ENCODE data around the gene SDK2. TPM values are rescaled to one million over a fixed set of nuclear protein-coding genes. Genes with fewer than 3 reads are reported as not detected.
A peak's percentile ranks its signal among the peaks of the same experiment; 100 is the strongest.

Gene SDK2
- polyA plus RNA-seq, 2 of the 4 experiments (the other 2 are of a cell fraction) = 0.36 to 0.57 TPM

DNA sequence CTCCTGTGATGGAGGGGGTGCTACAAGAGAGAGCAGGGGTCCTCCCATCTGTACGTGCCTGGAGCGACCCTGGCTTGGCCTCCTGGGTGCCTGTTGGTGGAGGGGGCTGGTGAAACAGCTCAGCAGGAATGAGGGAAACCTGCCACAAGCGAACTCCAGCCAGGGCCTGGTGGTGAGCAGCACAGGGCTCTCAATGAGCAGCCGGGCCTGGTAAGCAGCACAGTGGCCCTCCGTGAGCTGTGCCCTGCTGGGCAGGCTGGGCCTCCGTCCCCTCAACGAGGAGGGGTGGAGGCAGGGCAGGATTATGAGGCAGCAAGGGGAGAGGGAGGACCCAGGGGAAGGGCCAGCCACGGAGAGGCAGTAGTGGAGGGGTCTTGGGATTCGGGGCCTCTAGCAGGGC is 101.9 kb downstream of the SDK2 start:
- no peak overlapping the region for H3K27ac ChIP-seq
- POLR2A ChIA-PET = no interaction called here
- H3K4me2 ChIP-seq = no peak overlapping the region
- 41% methylated on average over 7 of the region's 9 CpGs for WGBS (ENCODE audit: missing lambda C conversion rate)
- TF ChIP-seq HOXB5 (CRISPR knock-in tag; IDR thresholded peaks at IDR 0.05) (no peak), CBX8 (IDR thresholded peaks at IDR 0.05) (no peak), RAD21 (conservative IDR thresholded peaks at IDR 0.05 in 1 of 2, IDR thresholded peaks at IDR 0.05 in 1 of 2) (no peak), CEBPB (IDR thresholded peaks at IDR 0.05) (no peak), ESRRA (IDR thresholded peaks at IDR 0.05; ENCODE audit: borderline replicate concordance, low read length) (no peak), JUNB (IDR thresholded peaks at IDR 0.05) (no peak), NPAS2 (CRISPR knock-in tag; IDR thresholded peaks at IDR 0.05; ENCODE audit: borderline replicate concordance) (no peak), PHF8 (IDR thresholded peaks at IDR 0.05; ENCODE audit: borderline replicate concordance, low read depth) (no peak)
- TF ChIP-seq, protein P1, sequence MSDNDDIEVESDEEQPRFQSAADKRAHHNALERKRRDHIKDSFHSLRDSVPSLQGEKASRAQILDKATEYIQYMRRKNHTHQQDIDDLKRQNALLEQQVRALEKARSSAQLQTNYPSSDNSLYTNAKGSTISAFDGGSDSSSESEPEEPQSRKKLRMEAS (IDR thresholded peaks at IDR 0.05) = no peak
- TF ChIP-seq, protein P2, sequence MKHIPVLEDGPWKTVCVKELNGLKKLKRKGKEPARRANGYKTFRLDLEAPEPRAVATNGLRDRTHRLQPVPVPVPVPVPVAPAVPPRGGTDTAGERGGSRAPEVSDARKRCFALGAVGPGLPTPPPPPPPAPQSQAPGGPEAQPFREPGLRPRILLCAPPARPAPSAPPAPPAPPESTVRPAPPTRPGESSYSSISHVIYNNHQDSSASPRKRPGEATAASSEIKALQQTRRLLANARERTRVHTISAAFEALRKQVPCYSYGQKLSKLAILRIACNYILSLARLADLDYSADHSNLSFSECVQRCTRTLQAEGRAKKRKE (CRISPR knock-in tag; IDR thresholded peaks at IDR 0.05; ENCODE audit: low read depth) = no peak
- TF ChIP-seq, protein P3, sequence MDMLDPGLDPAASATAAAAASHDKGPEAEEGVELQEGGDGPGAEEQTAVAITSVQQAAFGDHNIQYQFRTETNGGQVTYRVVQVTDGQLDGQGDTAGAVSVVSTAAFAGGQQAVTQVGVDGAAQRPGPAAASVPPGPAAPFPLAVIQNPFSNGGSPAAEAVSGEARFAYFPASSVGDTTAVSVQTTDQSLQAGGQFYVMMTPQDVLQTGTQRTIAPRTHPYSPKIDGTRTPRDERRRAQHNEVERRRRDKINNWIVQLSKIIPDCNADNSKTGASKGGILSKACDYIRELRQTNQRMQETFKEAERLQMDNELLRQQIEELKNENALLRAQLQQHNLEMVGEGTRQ (IDR thresholded peaks at IDR 0.05) = no peak
- H3K4me3 ChIP-seq = no peak overlapping the region
- CTCF ChIA-PET = no interaction called here
- ATAC-seq (no peak), DNase-seq (ENCODE audit: low read depth in 1 of 2, low spot score in 1 of 2) (no peak), FAIRE-seq (no peak)
- no peaks in the 10 kb centered on the region for H3K9me3 ChIP-seq
- H3K4me1 ChIP-seq = no peaks in the 10 kb centered on the region

DNA sequence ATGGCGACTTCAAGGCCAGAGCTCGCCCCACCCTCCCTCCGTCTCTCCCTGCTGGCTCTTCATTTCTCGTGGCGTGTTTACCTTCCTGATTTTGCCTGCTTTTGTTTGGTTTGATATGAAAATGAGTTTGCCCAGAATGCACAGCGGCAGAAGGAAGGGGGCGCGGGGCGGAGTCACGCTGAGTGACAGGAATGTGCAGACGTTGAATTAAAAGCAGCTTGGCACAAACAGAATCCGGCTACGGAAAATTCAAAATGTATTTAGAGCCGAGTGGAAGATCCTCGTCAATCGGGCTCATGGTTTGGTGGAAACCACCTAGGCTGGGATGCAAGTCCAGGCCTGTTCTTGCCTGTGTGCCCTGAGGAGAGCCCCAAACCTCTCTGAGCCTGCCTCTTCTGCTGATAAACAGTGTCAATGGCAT is 102.7 kb downstream of the SDK2 start:
- ChIA-PET POLR2A (no interaction called here), CTCF (interaction anchor here (0.6 to 1.5 kb wide), 5 partner anchors 10 to 49 kb away, joined by 3 to 4 read pairs (median 3); no protein-coding TSS in a partner anchor)
- Histone ChIP-seq H3K9me3 (no peaks in the 10 kb centered on the region), H3K4me3 (no peak overlapping the region), H3K27ac (no peak overlapping the region), H3K4me1 (no peaks in the 10 kb centered on the region), H3K4me2 (no peak overlapping the region)
- ATAC-seq (no peak), FAIRE-seq (no peak), DNase-seq (ENCODE audit: low read depth in 1 of 2, low spot score in 1 of 2) (no peak)
- TF ChIP-seq, protein P2 (CRISPR knock-in tag; IDR thresholded peaks at IDR 0.05; ENCODE audit: low read depth) = no peak
- no peak for TF ChIP-seq RNF2 (IDR thresholded peaks at IDR 0.05; ENCODE audit: borderline replicate concordance, low read depth)
- WGBS (ENCODE audit: missing lambda C conversion rate) = 72% methylated on average over 16 of the region's 16 CpGs

DNA sequence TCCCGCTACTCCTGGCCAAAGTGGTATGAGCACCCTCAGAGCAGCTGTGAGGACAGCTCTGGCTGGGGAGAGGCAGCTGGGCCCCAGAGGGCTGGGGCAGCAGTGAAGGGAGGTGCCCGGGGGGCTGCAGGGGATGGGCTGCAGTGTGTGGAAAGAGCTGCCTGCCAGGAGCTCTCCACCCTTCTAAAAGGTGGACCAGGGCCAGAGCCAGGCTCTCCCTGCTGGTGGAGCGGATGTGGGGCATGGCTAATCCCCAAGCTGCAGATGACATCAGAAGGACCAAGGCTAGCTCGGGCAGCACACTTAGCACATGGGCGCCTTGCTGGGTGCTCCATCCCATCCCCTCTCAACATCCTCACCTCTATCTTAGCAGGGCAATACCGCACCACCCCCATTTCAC is 103.1 kb downstream of the SDK2 start:
- WGBS (ENCODE audit: missing lambda C conversion rate) = 62% methylated on average over 6 of the region's 6 CpGs
- Histone ChIP-seq H3K4me2 (no peak overlapping the region), H3K4me3 (no peak overlapping the region), H3K4me1 (no peaks in the 10 kb centered on the region), H3K9me3 (no peaks in the 10 kb centered on the region), H3K27ac (no peak overlapping the region)
- ChIA-PET CTCF (interaction anchor here (0.6 to 1.5 kb wide), 5 partner anchors 10 to 49 kb away, joined by 3 to 4 read pairs (median 3); no protein-coding TSS in a partner anchor), POLR2A (no interaction called here)
- DNase-seq (ENCODE audit: low read depth in 1 of 2, low spot score in 1 of 2) = no peak
- ATAC-seq = peak in 1 of 2 experiments; percentile 24; a peak in 2 of 6 replicates
- TF ChIP-seq RAD21 (conservative IDR thresholded peaks at IDR 0.05 in 1 of 2, IDR thresholded peaks at IDR 0.05 in 1 of 2) = no peak
- no peak for TF ChIP-seq EP300 (IDR thresholded peaks at IDR 0.05)
- TF ChIP-seq RNF2 (IDR thresholded peaks at IDR 0.05; ENCODE audit: borderline replicate concordance, low read depth) = no peak
- no peak for TF ChIP-seq ZFP36 (IDR thresholded peaks at IDR 0.05; ENCODE audit: borderline replicate concordance, partially characterized antibody)
- TF ChIP-seq CEBPB (IDR thresholded peaks at IDR 0.05) = no peak
- no peak for TF ChIP-seq CBX2 (IDR thresholded peaks at IDR 0.05; ENCODE audit: borderline replicate concordance, low read depth)
- TF ChIP-seq POLR2A (IDR thresholded peaks at IDR 0.05; ENCODE audit: low read length) = no peak
- no peak for FAIRE-seq

DNA sequence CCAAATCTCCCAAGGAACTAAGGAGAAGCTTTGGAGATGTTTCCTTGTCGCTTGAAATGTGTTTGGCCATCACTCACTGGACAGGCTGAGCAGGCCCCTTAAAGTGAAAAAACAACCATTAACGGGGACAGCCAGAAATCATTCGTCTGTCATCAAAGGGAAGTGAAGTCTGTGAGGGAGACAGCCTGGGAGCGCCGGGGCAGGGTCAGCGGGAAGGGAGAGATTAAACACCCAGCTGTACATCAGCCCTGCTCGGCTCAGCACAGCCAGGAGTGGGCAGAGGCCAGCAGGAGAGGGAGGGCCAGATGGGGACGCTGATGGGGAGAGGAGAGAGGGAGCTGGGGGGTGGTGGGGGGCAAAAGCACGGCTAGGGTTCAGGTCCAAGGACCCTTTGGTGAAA is 105.1 kb downstream of the SDK2 start:
- no peak for ATAC-seq
- 35% methylated on average over 9 of the region's 9 CpGs for WGBS (ENCODE audit: missing lambda C conversion rate)
- CTCF ChIA-PET = interaction anchor here (1.4 to 1.5 kb wide), 2 partner anchors 9 to 10 kb away, joined by 3 read pairs; no protein-coding TSS in a partner anchor
- DNase-seq (ENCODE audit: low read depth in 1 of 2, low spot score in 1 of 2) = no peak
- FAIRE-seq = no peak
- no peak overlapping the region for H3K27ac ChIP-seq
- H3K4me1 ChIP-seq = no peaks in the 10 kb centered on the region
- H3K9me3 ChIP-seq = no peaks in the 10 kb centered on the region
- POLR2A ChIA-PET = no interaction called here
- no peak overlapping the region for H3K4me3 ChIP-seq
- H3K4me2 ChIP-seq = no peak overlapping the region
- TF ChIP-seq FOSB (CRISPR knock-in tag; IDR thresholded peaks at IDR 0.05) (no peak), KDM5A (IDR thresholded peaks at IDR 0.05) (no peak), KDM1A (IDR thresholded peaks at IDR 0.05; ENCODE audit: low read depth) (no peak), CEBPB (IDR thresholded peaks at IDR 0.05) (no peak), EHF (CRISPR knock-in tag; IDR thresholded peaks at IDR 0.05) (no peak), JUNB (IDR thresholded peaks at IDR 0.05) (no peak), JUN (IDR thresholded peaks at IDR 0.05) (no peak)
- TF ChIP-seq, protein P4, sequence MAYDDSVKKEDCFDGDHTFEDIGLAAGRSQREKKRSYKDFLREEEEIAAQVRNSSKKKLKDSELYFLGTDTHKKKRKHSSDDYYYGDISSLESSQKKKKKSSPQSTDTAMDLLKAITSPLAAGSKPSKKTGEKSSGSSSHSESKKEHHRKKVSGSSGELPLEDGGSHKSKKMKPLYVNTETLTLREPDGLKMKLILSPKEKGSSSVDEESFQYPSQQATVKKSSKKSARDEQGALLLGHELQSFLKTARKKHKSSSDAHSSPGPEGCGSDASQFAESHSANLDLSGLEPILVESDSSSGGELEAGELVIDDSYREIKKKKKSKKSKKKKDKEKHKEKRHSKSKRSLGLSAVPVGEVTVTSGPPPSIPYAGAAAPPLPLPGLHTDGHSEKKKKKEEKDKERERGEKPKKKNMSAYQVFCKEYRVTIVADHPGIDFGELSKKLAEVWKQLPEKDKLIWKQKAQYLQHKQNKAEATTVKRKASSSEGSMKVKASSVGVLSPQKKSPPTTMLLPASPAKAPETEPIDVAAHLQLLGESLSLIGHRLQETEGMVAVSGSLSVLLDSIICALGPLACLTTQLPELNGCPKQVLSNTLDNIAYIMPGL (CRISPR knock-in tag; IDR thresholded peaks at IDR 0.05; ENCODE audit: borderline replicate concordance) = no peak
- TF ChIP-seq, protein P5, sequence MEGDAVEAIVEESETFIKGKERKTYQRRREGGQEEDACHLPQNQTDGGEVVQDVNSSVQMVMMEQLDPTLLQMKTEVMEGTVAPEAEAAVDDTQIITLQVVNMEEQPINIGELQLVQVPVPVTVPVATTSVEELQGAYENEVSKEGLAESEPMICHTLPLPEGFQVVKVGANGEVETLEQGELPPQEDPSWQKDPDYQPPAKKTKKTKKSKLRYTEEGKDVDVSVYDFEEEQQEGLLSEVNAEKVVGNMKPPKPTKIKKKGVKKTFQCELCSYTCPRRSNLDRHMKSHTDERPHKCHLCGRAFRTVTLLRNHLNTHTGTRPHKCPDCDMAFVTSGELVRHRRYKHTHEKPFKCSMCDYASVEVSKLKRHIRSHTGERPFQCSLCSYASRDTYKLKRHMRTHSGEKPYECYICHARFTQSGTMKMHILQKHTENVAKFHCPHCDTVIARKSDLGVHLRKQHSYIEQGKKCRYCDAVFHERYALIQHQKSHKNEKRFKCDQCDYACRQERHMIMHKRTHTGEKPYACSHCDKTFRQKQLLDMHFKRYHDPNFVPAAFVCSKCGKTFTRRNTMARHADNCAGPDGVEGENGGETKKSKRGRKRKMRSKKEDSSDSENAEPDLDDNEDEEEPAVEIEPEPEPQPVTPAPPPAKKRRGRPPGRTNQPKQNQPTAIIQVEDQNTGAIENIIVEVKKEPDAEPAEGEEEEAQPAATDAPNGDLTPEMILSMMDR (IDR thresholded peaks at IDR 0.05) = no peak

Measured in A549 (cell line).